Memory B cell (primary cell): ENCODE measurements around the gene CDK13.
"Not testable (repeated sequence)": the region's sequence is repeated elsewhere in the genome, so short reads cannot be mapped to it uniquely, and the experiment has no call there.

Experiments used
- ATAC-seq: fragments of 150-1000 bp; cut with Tn5 transposase; 2 replicates; pipeline ENCODE4 v1.10.0; 2021; ENCODE audit warnings: low read depth, mild to moderate bottlenecking, moderate library complexity
- DNase-seq, 2 donors: peaks; one replicate each; pipeline ENCODE4 v3.0.0; 2022; ENCODE audit warnings: low spot score in 2 of 2
- H3K27ac Mint-ChIP-seq: one replicate; pipeline ENCODE4 v1.8.0; 2022; ENCODE audit warnings: mild to moderate bottlenecking, moderate library complexity, mixed read lengths
- H3K27me3 Mint-ChIP-seq: one replicate; pipeline ENCODE4 v1.8.0; 2022; ENCODE audit warnings: mixed read lengths
- H3K36me3 Mint-ChIP-seq: one replicate; pipeline ENCODE4 v1.8.0; 2022; ENCODE audit warnings: mild to moderate bottlenecking, mixed read lengths
- H3K4me1 Mint-ChIP-seq: one replicate; pipeline ENCODE4 v1.8.0; 2022; ENCODE audit warnings: mixed read lengths
- H3K4me3 Mint-ChIP-seq: one replicate; pipeline ENCODE4 v1.8.0; 2022; ENCODE audit warnings: mild to moderate bottlenecking, moderate library complexity, mixed read lengths
- H3K9me3 Mint-ChIP-seq: one replicate; pipeline ENCODE4 v1.8.0; 2022; ENCODE audit warnings: mixed read lengths

Gene CDK13

DNA sequence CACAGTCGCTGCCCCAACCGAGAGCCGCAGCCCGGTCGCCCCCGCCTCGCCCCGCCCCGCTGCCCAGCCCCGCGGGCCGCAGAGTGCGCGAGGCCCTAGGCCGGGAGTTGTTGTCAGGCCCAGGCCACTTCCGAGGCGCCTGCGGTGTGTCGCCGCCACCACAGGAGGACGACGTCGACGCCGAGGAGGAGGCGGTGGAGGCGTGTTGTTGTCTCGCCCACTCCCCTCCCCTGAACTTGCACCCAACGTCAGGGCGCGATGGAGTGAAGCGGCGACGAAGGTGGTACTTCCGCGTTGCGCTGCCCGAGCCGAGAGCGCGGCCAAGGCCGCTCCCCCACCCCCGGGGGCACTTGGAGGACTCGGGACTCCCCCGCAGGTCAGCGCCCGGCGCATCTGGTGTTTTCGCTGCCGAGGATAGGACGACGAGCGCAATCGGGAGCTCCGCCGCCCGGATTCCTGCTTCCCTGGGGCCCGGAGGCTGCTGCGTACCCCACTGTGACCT lies at the start of gene CDK13:
TSS of gene CDK13 (plus strand) at position 286 of the 502 bp plus-strand sequence. CDS start 386 bp downstream, outside the sequence.
- Mint-ChIP-seq H3K9me3 (no peaks in the 10 kb centered on the region), H3K27me3 (no peaks in the 10 kb centered on the region), H3K36me3 (peaks cover 4% of the 10 kb centered on the region), H3K4me1 (peaks cover 25% of the 10 kb centered on the region), H3K4me3 (peak within 1 kb of the TSS; percentile 96), H3K27ac (peak within 1 kb of the TSS; percentile 98)
- DNase-seq (peak; percentile 87 to 91), ATAC-seq (peak; percentile 56)

DNA sequence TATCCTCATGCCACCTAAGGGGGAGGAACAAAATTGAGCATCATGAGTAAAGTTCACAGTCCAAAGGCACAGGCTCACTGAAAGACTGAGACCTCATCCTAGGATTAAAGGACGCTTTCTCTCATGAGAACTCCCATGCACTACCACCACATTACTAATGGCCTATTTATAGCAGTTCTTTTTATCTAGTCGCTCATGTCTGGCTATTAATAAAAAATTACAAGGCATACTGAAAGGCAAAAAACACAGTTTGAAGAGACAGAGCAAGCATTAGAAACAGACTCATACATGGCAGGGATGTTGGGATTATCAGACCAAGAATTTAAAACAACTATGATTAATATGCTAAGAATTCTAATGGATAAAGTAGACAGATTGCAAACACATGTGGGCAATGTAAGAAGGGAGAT lies 46.0 kb upstream of the CDK13 start:
- H3K4me1 Mint-ChIP-seq = no peaks in the 10 kb centered on the region
- H3K9me3 Mint-ChIP-seq = peaks cover 9% of the 10 kb centered on the region
- H3K4me3 Mint-ChIP-seq = no peak overlapping the region
- no peak for DNase-seq
- H3K27ac Mint-ChIP-seq = no peak overlapping the region
- ATAC-seq = no peak
- H3K27me3 Mint-ChIP-seq = peaks cover 4% of the 10 kb centered on the region
- H3K36me3 Mint-ChIP-seq = peaks cover 2% of the 10 kb centered on the region

DNA sequence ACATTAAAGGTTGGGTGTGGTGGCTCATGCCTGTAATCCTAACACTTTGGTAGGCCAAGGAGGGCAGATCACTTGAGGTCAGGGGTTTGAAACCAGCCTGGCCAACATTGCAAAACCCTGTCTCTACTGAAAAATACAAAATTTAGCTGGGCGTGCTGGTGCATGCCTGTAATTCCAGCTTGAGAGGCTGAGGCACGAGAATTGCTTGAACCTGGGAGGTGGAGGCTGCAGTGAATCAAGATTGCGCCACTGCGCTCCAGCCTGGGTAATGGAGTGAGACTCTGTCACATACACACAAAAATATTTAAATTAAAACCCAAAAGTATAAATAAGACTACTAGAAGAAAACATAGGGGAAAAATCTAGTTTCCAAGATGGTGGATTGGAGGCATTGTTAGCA lies 41.9 kb upstream of the CDK13 start:
- Mint-ChIP-seq H3K4me1 (no peaks in the 10 kb centered on the region), H3K27ac (no peak overlapping the region), H3K9me3 (peaks cover 9% of the 10 kb centered on the region), H3K36me3 (peaks cover 6% of the 10 kb centered on the region), H3K4me3 (no peak overlapping the region), H3K27me3 (peaks cover 2% of the 10 kb centered on the region)
- ATAC-seq (no peak), DNase-seq (no peak)

DNA sequence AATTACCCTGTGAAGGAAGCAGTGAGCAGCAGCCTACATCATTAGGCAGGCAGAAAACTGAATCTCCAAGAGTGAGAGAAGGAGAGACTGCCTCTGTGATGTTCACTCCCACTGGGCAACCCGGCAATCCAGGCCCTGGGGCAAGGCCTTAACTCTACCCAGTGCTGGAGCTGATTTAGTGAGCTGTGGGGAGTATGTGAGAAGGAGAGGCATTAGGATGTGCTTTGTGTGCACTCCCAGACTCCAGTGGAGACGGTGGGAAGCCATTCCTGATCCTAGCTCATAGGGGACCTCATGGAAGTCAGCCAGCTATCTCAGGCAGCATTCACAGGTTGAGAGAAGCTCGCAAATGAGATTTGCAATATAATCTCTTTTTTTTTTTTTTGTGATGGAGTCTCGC lies 41.1 kb upstream of the CDK13 start:
- Mint-ChIP-seq H3K36me3 (peaks cover 6% of the 10 kb centered on the region), H3K9me3 (peaks cover 9% of the 10 kb centered on the region), H3K4me1 (no peaks in the 10 kb centered on the region), H3K27ac (no peak overlapping the region), H3K4me3 (no peak overlapping the region), H3K27me3 (peaks cover 2% of the 10 kb centered on the region)
- ATAC-seq = no peak
- no peak for DNase-seq

DNA sequence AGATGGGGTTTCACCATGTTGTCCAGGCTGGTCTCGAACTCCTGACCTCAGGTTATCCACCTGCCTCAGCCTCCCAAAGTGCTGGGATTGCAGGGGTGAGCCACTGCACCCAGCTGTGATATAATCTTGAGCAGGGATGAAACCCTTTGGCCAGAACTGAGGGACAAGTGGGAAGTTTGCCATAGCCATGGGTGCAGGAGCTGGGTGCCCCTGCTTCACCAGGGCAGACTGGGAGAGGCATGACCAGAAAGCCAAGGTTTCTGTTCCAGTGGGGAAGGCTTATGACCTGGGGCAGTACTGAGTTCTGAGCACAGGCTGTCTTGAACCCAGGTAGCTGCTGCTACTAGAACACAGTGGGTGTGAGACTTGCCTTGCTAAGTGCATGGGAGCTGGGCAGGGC lies 40.5 kb upstream of the CDK13 start:
- Mint-ChIP-seq H3K4me1 (no peaks in the 10 kb centered on the region), H3K27ac (no peak overlapping the region), H3K4me3 (no peak overlapping the region), H3K9me3 (peaks cover 7% of the 10 kb centered on the region), H3K27me3 (peaks cover 2% of the 10 kb centered on the region), H3K36me3 (peaks cover 6% of the 10 kb centered on the region)
- DNase-seq (no peak), ATAC-seq (no peak)

DNA sequence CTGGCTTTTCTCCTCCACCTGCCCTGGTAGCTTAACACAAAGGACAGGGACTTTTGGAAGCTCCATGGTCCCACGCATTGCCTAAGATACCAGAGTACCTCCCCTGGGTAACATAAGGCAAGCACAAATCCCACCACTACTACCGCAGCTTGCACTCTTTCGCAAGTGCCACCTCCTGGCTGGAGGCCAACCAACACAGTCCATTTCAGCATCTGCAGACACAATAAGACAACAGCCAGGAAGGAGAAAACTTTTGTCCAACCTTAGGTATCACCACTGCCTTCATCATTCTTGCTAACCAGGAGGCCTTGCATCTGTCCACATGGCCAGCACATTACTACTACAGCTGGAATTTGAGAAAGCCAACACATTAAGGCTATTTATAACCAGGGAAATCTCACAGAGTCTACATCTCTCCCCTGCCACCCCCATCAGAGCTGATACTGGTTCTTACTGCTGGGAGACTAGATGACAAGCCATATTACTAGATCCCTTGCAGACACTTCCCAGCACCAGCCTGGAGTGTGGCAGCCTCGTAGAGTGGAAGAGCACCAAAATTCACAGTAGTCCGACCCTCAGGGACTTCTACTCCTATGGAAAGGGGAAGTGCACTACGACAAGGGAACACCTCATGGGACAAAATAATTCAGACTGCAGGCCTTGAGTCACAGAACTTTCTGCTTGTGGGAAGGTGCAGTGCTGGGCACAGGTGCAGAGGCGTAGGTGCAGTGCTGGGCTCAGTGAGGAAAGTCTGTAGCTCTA lies 39.8 kb upstream of the CDK13 start:
- no peak overlapping the region for H3K4me3 Mint-ChIP-seq
- no peak overlapping the region for H3K27ac Mint-ChIP-seq
- no peak for ATAC-seq
- H3K4me1 Mint-ChIP-seq = peaks cover 4% of the 10 kb centered on the region
- peaks cover 2% of the 10 kb centered on the region for H3K27me3 Mint-ChIP-seq
- H3K36me3 Mint-ChIP-seq = peaks cover 4% of the 10 kb centered on the region
- H3K9me3 Mint-ChIP-seq = peaks cover 7% of the 10 kb centered on the region
- no peak for DNase-seq

DNA sequence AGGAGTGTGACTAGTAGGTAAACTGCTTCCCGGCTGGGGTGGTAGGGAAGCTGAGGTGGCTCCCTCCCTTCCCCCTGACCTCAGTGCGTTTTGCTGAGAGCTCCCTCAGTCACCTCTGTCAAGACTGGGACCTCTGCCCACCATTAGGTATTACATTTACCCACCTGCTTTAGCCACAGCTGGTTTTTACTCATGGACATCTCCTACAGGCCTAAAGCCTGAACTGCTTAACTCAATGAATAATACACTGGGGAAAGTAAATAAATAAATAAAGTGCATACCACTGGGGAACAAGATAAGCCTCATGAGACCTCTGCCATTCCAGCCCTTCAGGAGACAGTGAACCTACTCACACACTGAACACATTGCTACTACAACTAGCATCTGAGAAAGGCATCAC lies 38.9 kb upstream of the CDK13 start:
- no peak overlapping the region for H3K27ac Mint-ChIP-seq
- ATAC-seq (no peak), DNase-seq (no peak)
- no peak overlapping the region for H3K4me3 Mint-ChIP-seq
- H3K4me1 Mint-ChIP-seq = peaks cover 7% of the 10 kb centered on the region
- peaks cover 4% of the 10 kb centered on the region for H3K36me3 Mint-ChIP-seq
- H3K9me3 Mint-ChIP-seq = peaks cover 5% of the 10 kb centered on the region
- H3K27me3 Mint-ChIP-seq = peaks cover 2% of the 10 kb centered on the region

DNA sequence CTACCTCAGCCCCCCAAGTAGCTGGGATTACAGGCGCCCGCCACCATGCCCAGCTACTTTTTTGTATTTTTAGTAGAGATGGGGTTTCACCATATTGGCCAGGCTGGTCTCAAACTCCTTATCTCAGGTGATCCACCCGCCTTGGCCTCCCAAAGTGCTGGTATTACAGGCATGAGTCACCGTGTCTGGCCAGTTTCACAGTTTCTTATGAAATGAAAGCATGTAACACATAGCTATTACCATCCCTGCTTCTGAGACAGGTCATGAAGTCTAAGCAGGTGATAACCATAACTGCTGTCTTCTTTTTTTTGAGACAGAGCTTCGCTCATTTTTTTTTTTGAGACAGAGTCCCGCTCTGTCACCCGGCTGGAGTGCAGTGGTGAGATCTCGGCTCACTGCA lies 34.2 kb upstream of the CDK13 start:
- H3K4me1 Mint-ChIP-seq, H3K4me3 Mint-ChIP-seq, H3K36me3 Mint-ChIP-seq, H3K27ac Mint-ChIP-seq, H3K9me3 Mint-ChIP-seq, ATAC-seq, DNase-seq, H3K27me3 Mint-ChIP-seq: not testable (repeated sequence)

DNA sequence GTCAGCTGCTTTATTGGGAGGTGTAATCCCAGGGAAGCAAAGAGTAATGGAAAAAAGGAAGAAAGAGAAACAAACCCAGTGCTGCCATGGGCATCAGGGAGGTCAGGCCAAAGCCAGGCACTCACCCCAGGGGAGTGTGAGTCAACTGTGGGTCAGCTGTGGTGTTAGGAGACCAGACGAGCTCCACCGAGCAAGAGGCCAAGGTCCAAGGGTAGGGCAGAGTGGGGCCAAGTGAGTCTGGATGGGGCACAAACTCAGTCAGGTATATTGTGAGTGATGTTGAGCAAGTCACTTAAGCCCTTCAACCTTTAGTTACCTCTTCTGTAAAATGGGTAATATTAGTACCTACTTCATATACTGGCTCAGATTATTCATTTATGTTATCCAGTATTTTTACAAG lies 30.4 kb upstream of the CDK13 start:
- Mint-ChIP-seq H3K4me1 (peaks cover 7% of the 10 kb centered on the region), H3K27me3 (peaks cover 12% of the 10 kb centered on the region), H3K27ac (no peak overlapping the region), H3K36me3 (no peaks in the 10 kb centered on the region), H3K9me3 (no peaks in the 10 kb centered on the region), H3K4me3 (no peak overlapping the region)
- no peak for DNase-seq
- no peak for ATAC-seq

DNA sequence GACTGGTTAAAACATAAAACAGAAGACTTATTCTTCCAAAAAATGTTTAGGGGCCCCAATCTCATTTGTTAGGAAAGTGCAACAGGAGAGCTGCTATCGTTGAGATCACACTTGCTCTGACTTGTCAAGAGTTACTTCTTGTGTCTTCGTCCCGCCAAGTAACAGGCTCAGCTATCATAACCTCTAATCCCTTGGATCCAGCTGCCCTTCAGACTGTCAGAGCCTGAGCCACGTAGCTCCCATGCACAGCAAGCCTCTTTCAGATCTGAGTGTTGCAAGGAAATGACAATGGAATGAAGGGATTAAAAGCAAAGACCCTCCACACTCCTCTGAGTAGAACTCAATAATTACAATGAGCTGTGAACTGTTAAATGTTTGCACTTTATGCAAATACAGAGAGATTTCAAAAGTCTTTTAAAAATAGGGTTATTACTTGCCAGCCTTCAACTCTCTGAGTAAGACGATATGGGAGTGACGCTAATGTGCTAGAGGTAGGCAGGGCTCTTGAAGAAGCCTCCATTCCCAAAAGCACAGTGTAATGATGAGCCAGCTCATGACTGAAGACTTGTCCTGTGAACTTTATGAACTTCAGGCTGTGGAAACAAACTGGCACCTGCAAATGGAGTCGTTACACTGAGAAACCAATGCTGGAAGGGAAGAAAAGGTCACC lies 28.4 kb upstream of the CDK13 start:
- Mint-ChIP-seq H3K9me3 (no peaks in the 10 kb centered on the region), H3K4me3 (no peak overlapping the region), H3K4me1 (no peaks in the 10 kb centered on the region), H3K27ac (no peak overlapping the region), H3K27me3 (peaks cover 14% of the 10 kb centered on the region), H3K36me3 (no peaks in the 10 kb centered on the region)
- no peak for DNase-seq
- ATAC-seq = no peak

DNA sequence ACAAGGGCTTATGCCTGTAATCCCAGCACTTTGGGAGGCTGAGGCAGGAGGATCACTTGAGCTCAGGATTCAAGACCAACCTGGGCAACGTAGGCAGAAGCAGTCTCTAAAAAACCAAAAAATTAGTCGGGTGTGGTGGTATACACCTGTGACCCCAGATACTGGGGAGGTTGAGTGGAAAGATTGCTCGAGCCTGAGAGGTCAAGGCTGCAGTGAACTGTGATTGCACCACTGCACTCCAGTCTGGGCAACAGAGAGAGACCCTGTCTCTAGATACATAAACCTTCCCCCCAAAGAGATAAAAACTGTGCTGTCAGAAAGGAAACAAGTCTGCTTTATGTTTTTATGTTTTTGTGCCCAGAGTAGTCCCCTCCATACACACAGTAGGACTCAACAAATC lies 27.5 kb upstream of the CDK13 start:
- Mint-ChIP-seq H3K27ac (no peak overlapping the region), H3K4me1 (no peaks in the 10 kb centered on the region), H3K4me3 (no peak overlapping the region), H3K27me3 (peaks cover 12% of the 10 kb centered on the region), H3K36me3 (no peaks in the 10 kb centered on the region), H3K9me3 (no peaks in the 10 kb centered on the region)
- no peak for DNase-seq
- ATAC-seq = no peak

DNA sequence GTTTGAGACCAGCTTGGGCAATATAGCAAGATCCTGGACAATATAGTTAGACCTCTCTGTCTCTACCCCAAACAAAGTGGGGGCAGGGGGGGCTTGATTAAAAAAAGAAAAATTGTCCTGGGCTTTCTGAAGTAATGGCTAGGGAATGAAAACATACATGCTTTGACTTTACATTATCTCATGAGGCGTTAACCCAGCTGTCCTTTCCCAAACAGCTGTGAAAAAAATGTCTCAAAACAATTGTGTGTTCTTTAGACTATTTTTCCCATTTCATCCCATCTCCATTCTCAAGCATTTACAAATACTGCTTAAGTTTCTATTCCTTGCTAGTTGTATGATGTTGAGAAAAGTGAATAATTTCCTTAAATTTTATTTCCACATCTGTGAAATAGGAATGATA lies 27.0 kb upstream of the CDK13 start:
- Mint-ChIP-seq H3K4me1 (no peaks in the 10 kb centered on the region), H3K27me3 (peaks cover 11% of the 10 kb centered on the region), H3K27ac (no peak overlapping the region), H3K36me3 (no peaks in the 10 kb centered on the region), H3K4me3 (no peak overlapping the region), H3K9me3 (no peaks in the 10 kb centered on the region)
- DNase-seq (no peak), ATAC-seq (no peak)

DNA sequence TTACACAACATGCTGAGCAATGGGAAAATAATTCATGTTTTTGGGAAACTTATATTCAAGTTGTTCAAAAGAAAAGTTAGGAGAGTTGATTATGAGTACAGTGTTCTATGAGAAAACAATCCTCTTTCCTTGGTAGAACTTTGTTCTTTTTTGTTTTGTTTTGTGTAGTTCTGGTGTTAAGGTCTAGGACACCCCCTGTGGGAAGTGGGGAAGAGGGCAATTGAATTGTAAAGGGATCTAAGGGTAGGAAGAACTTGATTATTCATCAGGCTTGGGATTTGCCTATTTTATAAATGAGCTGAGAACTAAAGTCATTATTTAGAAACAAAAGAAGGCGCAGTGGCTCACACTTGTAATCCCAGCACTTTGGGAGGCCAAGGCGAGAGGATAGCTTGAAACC lies 25.9 kb upstream of the CDK13 start:
- no peak overlapping the region for H3K4me3 Mint-ChIP-seq
- H3K36me3 Mint-ChIP-seq = no peaks in the 10 kb centered on the region
- H3K9me3 Mint-ChIP-seq = no peaks in the 10 kb centered on the region
- no peaks in the 10 kb centered on the region for H3K4me1 Mint-ChIP-seq
- peaks cover 8% of the 10 kb centered on the region for H3K27me3 Mint-ChIP-seq
- ATAC-seq (no peak), DNase-seq (no peak)
- no peak overlapping the region for H3K27ac Mint-ChIP-seq

DNA sequence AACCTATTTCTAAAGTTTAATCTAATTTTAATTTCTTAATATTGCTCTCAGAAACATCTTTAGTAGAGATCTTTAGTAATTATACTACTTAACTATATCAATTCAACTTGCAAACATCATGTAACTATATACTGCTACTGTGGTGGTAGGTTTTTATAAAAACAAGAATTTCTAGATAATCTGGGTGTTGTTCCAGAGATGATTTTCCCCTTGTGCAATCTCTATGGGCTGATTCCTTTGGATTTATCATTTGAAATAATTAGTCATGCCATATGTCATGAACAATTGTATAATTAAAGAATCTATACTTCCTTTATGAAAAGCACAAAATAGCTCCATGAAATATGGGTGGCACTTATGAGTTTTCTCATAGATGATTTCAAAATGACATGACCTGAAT lies 23.9 kb upstream of the CDK13 start:
- DNase-seq = no peak
- Mint-ChIP-seq H3K27me3 (peaks cover 4% of the 10 kb centered on the region), H3K36me3 (no peaks in the 10 kb centered on the region), H3K4me1 (no peaks in the 10 kb centered on the region), H3K27ac (no peak overlapping the region), H3K9me3 (no peaks in the 10 kb centered on the region), H3K4me3 (no peak overlapping the region)
- no peak for ATAC-seq

DNA sequence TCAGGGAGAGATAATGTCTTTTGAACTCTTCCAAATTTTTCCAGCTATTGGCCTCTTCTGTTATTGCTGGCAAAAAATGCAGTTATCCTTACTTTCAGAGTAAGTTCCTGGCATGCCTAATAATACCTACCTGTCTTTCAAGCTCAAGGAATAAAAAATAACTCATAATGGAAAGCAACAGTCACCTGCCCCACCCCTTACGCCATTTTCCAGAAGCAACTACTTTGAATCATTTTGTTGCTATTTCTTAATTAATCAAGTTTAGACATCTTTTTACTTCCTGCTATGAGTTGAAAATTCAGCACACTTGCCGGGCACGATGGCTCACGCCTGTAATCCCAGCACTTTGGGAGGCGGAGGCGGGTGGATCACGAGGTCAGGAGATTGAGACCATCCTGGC lies 23.0 kb upstream of the CDK13 start:
- no peak for ATAC-seq
- Mint-ChIP-seq H3K9me3 (no peaks in the 10 kb centered on the region), H3K27me3 (peaks cover 4% of the 10 kb centered on the region), H3K4me1 (no peaks in the 10 kb centered on the region), H3K4me3 (no peak overlapping the region), H3K27ac (no peak overlapping the region), H3K36me3 (no peaks in the 10 kb centered on the region)
- no peak for DNase-seq
